ENCODE measurements around the gene ADGRF5.

The ADGRF5 gene

GRCh38 chr6:46963039-46963438 lies 41.3 kb upstream of the ADGRF5 start:
- Histone ChIP-seq H3K36me3 (ENCODE audit: control insufficient read depth in 2 of 2, insufficient read depth in 1 of 2, low read length in 2 of 2) (no peaks in the 10 kb centered on the region), H3K4me1 (ENCODE audit: control insufficient read depth, insufficient read depth, low read length) (no peaks in the 10 kb centered on the region; the same call in 1 of the 2 replicates), H3K9me3 (ENCODE audit: control insufficient read depth, insufficient read depth, low read depth, low read length) (no peaks in the 10 kb centered on the region), H3K27ac (ENCODE audit: extremely low read depth, low read depth, low read length) (no peak overlapping the region), H3K4me3 (ENCODE audit: low read depth, low read length) (no peak overlapping the region)
- TF ChIP-seq ZNF555 (tag by site-specific recombination; conservative IDR thresholded peaks at IDR 0.05) (no peak), SCRT2 (tag by site-specific recombination; IDR thresholded peaks at IDR 0.05) (no peak), ZBTB21 (tag by site-specific recombination; IDR thresholded peaks at IDR 0.05) (no peak), TSHZ1 (tag by site-specific recombination; IDR thresholded peaks at IDR 0.05; ENCODE audit: borderline replicate concordance) (no peak), GLI2 (tag by site-specific recombination; IDR thresholded peaks at IDR 0.05; ENCODE audit: borderline replicate concordance, low read depth) (no peak)
- ChIA-PET POLR2A (no interaction called here), CTCF (interaction anchor here (1.0 kb wide), 1 partner anchor 53 kb away, joined by 3 read pairs; no protein-coding TSS in a partner anchor)

GRCh38 chr6:46961711-46962110 lies 40.0 kb upstream of the ADGRF5 start:
- TF ChIP-seq ZNF416 (tag by site-specific recombination; IDR thresholded peaks at IDR 0.05) (no peak), ZNF2 (tag by site-specific recombination; IDR thresholded peaks at IDR 0.05) (no peak)
- Histone ChIP-seq H3K4me3 (ENCODE audit: low read depth, low read length) (no peak overlapping the region), H3K27ac (ENCODE audit: extremely low read depth, low read depth, low read length) (no peak overlapping the region), H3K4me1 (ENCODE audit: control insufficient read depth, insufficient read depth, low read length) (no peaks in the 10 kb centered on the region; the same call in 1 of the 2 replicates), H3K9me3 (ENCODE audit: control insufficient read depth, insufficient read depth, low read depth, low read length) (no peaks in the 10 kb centered on the region), H3K36me3 (ENCODE audit: control insufficient read depth in 2 of 2, insufficient read depth in 1 of 2, low read length in 2 of 2) (no peaks in the 10 kb centered on the region)
- ChIA-PET CTCF (interaction anchor here (1.0 kb wide), 1 partner anchor 13 kb away, joined by 3 read pairs; no protein-coding TSS in a partner anchor), POLR2A (no interaction called here)

GRCh38 chr6:46961232-46961631 lies 39.5 kb upstream of the ADGRF5 start:
- TF ChIP-seq PRDM2 (tag by site-specific recombination; IDR thresholded peaks at IDR 0.05; ENCODE audit: borderline replicate concordance) (no peak), ZSCAN5A (tag by site-specific recombination; IDR thresholded peaks at IDR 0.05) (no peak)
- no peaks in the 10 kb centered on the region for H3K36me3 ChIP-seq (ENCODE audit: control insufficient read depth in 2 of 2, insufficient read depth in 1 of 2, low read length in 2 of 2)
- H3K9me3 ChIP-seq (ENCODE audit: control insufficient read depth, insufficient read depth, low read depth, low read length), result no peaks in the 10 kb centered on the region
- CTCF ChIA-PET, result interaction anchor here (0.5 to 1.0 kb wide), 2 partner anchors 12 to 105 kb away, joined by 3 to 4 read pairs; no protein-coding TSS in a partner anchor
- H3K4me3 ChIP-seq (ENCODE audit: low read depth, low read length), result no peak overlapping the region
- no peaks in the 10 kb centered on the region; the same call in 1 of the 2 replicates for H3K4me1 ChIP-seq (ENCODE audit: control insufficient read depth, insufficient read depth, low read length)
- H3K27ac ChIP-seq (ENCODE audit: extremely low read depth, low read depth, low read length), result no peak overlapping the region
- POLR2A ChIA-PET, result no interaction called here

Data from HEK293 (cell line).